Renal cortex interstitium (tissue), 11 donors: ENCODE results near the gene RLF. TPM values are rescaled to one million over a fixed set of nuclear protein-coding genes. Genes with fewer than 3 reads are reported as not detected.
A peak's percentile ranks its signal among the peaks of the same experiment; 100 is the strongest.
"Not testable (repeated sequence)": the region's sequence is repeated elsewhere in the genome, so short reads cannot be mapped to it uniquely, and the experiment has no call there.

Experiments
- DNase-seq, 11 donors: peaks; one replicate each; pipeline ENCODE4 v3.0.0-alpha.2; 2013; ENCODE audit warnings: low read depth in 9 of 11, low spot score in 4 of 11; ENCODE audit errors: extremely low read depth in 1 of 11
- polyA plus RNA-seq, 3 donors: library from polyadenylated mRNA; unstranded; fragments of 120-200 nt; gene quantifications; one replicate each; pipeline ENCODE4 v1.2.1, GENCODE V29; 2013; ENCODE audit not compliant: insufficient read length in 3 of 3

Gene RLF
- polyA plus RNA-seq, 3 donors = 24.6 to 29.4 (median 26.1) TPM

- no peak for DNase-seq
Measured at GRCh38 chr1:40204856-40205255, 43.7 kb downstream of the RLF start.

GRCh38 chr1:40210511-40211204 lies 49.5 kb downstream of the RLF start:
- DNase-seq = no peak

- no peak for DNase-seq
Measured at GRCh38 chr1:40218333-40218732, 57.1 kb downstream of the RLF start.

GRCh38 chr1:40221471-40221905 lies 60.3 kb downstream of the RLF start:
- not testable (repeated sequence) for DNase-seq

- DNase-seq = no peak
Measured at GRCh38 chr1:40221977-40222772, 61.0 kb downstream of the RLF start.

GRCh38 chr1:40224040-40224439 lies 62.9 kb downstream of the RLF start:
- DNase-seq = no peak

- no peak for DNase-seq
Measured at GRCh38 chr1:40226192-40226591, 65.0 kb downstream of the RLF start.

GRCh38 chr1:40232444-40232843 lies 71.3 kb downstream of the RLF start:
- no peak for DNase-seq

GRCh38 chr1:40239626-40240025 lies 78.4 kb downstream of the RLF start:
- DNase-seq = no peak

GRCh38 chr1:40240390-40240789 lies 79.2 kb downstream of the RLF start:
- no peak for DNase-seq

- DNase-seq = no peak
Measured at GRCh38 chr1:40241362-40241761, 80.2 kb downstream of the RLF start.

GRCh38 chr1:40243351-40243750 lies 82.2 kb downstream of the RLF start:
- DNase-seq = no peak

GRCh38 chr1:40244138-40244744 lies 83.1 kb downstream of the RLF start:
- DNase-seq = no peak

- no peak for DNase-seq
Measured at GRCh38 chr1:40245686-40246085, 84.5 kb downstream of the RLF start.

- peak in 1 of 11 donors; percentile 15 for DNase-seq
Measured at GRCh38 chr1:40247655-40248054, 86.5 kb downstream of the RLF start, which contains the start of gene TMCO2. Gene TMCO2 (plus strand): TSS chr1:40247937. CDS start chr1:40247994, 57 bp downstream.

- DNase-seq = no peak
Measured at GRCh38 chr1:40248412-40248811, 87.2 kb downstream of the RLF start.

- no peak for DNase-seq
Measured at GRCh38 chr1:40251456-40251855, 90.3 kb downstream of the RLF start.

- DNase-seq = no peak
Measured at GRCh38 chr1:40252601-40253000, 91.4 kb downstream of the RLF start.

GRCh38 chr1:40255231-40255630 lies 94.0 kb downstream of the RLF start:
- DNase-seq = no peak
